Colonic mucosa (tissue), 4 donors: Measurements from ENCODE around the gene CLEC6A. TPM values are rescaled to one million over a fixed set of nuclear protein-coding genes. Genes with fewer than 3 reads are reported as not detected.
"Not testable (repeated sequence)": the region's sequence is repeated elsewhere in the genome, so short reads cannot be mapped to it uniquely, and the experiment has no call there.

ENCODE experiments used
- DNase-seq: peaks from one replicate; pipeline ENCODE4 v3.0.0-alpha.2; 2020
- H3K27ac ChIP-seq: fragments of 200-600 bp; one replicate; pipeline ENCODE4 v1.8.0; 2021
- H3K27me3 ChIP-seq: fragments of 200-600 bp; one replicate; pipeline ENCODE4 v1.8.0; 2021
- H3K36me3 ChIP-seq: fragments of 200-600 bp; one replicate; pipeline ENCODE4 v1.8.0; 2021
- H3K4me1 ChIP-seq: fragments of 200-600 bp; one replicate; pipeline ENCODE4 v1.8.0; 2021; ENCODE audit warnings: mild to moderate bottlenecking
- H3K4me3 ChIP-seq: fragments of 200-600 bp; one replicate; pipeline ENCODE4 v1.8.0; 2021
- H3K9ac ChIP-seq, 2 donors: one replicate each; pipeline ENCODE4 v1.7.0; 2013; ENCODE audit warnings: control low read depth in 2 of 2, low read depth in 2 of 2, low read length in 2 of 2
- H3K9me3 ChIP-seq: fragments of 200-600 bp; one replicate; pipeline ENCODE4 v1.8.0; 2021
- intact Hi-C: fragments of 100-400 bp; cut with DNase I; formaldehyde crosslinking; loops from one replicate; pipeline ENCODE4 v1.14.1; 2022
- total RNA-seq, 2 donors: library from RNA; stranded (reverse); fragmentation: NEBNext Ultra II Directional in 1 of 2; extraction: Animal tissue kit (Norgen Biotek cat#: 25700) in 1 of 2; gene quantifications; one replicate each; pipeline ENCODE4 v1.2.1, GENCODE V29; 2021
- TF ChIP-seq, protein P1 (sequence below): fragments of 200-600 bp; IDR thresholded peaks from one replicate; pipeline ENCODE4 v1.8.0; 2022; ENCODE audit warnings: antibody characterized with exemption, mild to moderate bottlenecking
- donor health status: healthy.
- donor health status: DM: no; HTN: no; CAD: no.
- donor health status: DM: no; HTN: no; CAD: no.

The CLEC6A gene
- total RNA-seq, 2 donors from 2014 or later, result not detected

DNA sequence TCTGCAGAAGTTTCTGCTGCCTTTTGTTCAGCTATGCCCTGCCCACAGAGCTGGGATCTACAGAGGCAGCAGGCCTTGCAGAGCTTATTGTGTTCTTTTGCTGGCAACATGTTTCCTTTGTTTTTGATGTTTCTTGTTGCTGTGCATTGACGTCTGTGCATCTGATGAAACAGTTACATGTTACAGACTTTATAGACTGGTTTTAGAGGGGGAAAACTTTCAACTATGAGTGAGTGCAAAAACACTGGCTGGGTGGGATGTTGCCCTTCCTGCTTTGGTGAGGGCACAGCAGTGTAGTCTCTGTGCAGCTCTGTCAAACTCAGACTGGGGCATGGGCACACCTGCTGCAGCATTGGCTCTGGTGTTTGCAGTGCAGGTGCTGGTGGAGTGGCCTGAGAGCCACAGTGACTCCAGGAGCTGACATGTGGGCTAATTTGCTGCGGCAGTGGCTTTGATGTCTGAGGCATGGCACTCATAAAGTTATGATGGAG, 26.9 kb downstream of the CLEC6A start:
- no peak overlapping the region for H3K4me3 ChIP-seq
- DNase-seq, result no peak
- intact Hi-C loops, result no loop called here
- TF ChIP-seq, protein P1, sequence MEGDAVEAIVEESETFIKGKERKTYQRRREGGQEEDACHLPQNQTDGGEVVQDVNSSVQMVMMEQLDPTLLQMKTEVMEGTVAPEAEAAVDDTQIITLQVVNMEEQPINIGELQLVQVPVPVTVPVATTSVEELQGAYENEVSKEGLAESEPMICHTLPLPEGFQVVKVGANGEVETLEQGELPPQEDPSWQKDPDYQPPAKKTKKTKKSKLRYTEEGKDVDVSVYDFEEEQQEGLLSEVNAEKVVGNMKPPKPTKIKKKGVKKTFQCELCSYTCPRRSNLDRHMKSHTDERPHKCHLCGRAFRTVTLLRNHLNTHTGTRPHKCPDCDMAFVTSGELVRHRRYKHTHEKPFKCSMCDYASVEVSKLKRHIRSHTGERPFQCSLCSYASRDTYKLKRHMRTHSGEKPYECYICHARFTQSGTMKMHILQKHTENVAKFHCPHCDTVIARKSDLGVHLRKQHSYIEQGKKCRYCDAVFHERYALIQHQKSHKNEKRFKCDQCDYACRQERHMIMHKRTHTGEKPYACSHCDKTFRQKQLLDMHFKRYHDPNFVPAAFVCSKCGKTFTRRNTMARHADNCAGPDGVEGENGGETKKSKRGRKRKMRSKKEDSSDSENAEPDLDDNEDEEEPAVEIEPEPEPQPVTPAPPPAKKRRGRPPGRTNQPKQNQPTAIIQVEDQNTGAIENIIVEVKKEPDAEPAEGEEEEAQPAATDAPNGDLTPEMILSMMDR, result no peak
- no peak overlapping the region for H3K27ac ChIP-seq
- H3K4me1 ChIP-seq, result no peaks in the 10 kb centered on the region
- no peak overlapping the region for H3K9ac ChIP-seq
- H3K9me3 ChIP-seq, result no peaks in the 10 kb centered on the region
- H3K27me3 ChIP-seq, result no peaks in the 10 kb centered on the region
- H3K36me3 ChIP-seq, result no peaks in the 10 kb centered on the region

DNA sequence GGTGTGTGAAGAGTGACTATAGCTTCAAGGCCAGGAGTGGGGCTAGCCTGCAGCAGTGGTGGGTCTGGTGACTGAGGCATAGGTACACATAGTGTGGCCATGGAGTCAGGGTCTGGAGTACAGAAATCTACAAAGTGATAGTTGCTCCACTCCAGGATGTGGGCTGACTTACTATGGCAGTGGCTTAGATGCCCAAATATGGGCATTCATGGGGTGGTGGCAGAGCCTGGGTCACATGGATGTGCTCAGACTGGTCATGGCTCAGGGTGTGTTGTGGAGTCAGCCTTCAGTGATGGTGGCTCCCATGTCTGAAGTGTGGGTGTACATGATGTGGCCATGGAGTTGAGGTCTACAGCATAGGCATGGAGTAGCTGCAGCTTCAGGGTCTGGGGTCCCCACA, 27.3 kb downstream of the CLEC6A start:
- H3K4me3 ChIP-seq, result no peak overlapping the region
- TF ChIP-seq, protein P1, result no peak
- intact Hi-C loops, result no loop called here
- H3K9ac ChIP-seq, result no peak overlapping the region
- no peaks in the 10 kb centered on the region for H3K4me1 ChIP-seq
- no peak overlapping the region for H3K27ac ChIP-seq
- H3K9me3 ChIP-seq, result no peaks in the 10 kb centered on the region
- no peaks in the 10 kb centered on the region for H3K36me3 ChIP-seq
- DNase-seq, result no peak
- no peaks in the 10 kb centered on the region for H3K27me3 ChIP-seq

- no peak overlapping the region for H3K9ac ChIP-seq
- no peaks in the 10 kb centered on the region for H3K36me3 ChIP-seq
- H3K9me3 ChIP-seq, result no peaks in the 10 kb centered on the region
- no peak overlapping the region for H3K27ac ChIP-seq
- TF ChIP-seq, protein P1, result no peak
- H3K27me3 ChIP-seq, result no peaks in the 10 kb centered on the region
- intact Hi-C loops, result no loop called here
- no peaks in the 10 kb centered on the region for H3K4me1 ChIP-seq
- no peak overlapping the region for H3K4me3 ChIP-seq
- DNase-seq, result no peak
These were observed 36.1 kb downstream of the CLEC6A start for GRCh38 chr12:8491646-8492530.

DNA sequence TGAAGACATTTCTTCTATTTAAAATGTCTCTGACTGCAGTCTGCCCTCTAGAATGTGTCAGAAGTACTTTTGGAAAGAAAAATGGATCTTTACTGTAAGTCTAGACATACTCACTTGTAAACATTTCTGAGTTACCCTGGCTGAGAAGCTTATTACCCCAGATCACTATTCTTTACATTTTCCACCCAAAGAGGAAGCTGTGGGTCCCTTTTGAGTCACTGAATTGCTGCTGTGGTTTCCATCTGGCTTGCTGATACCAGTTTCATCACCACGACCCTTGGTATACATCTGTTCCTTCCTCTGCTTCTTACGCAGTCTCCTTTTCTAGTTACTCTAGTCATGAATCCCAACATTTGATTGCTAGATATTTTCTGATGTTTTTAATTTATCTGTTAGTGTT, 37.3 kb downstream of the CLEC6A start:
- Histone ChIP-seq H3K9ac (no peak overlapping the region), H3K4me3 (no peak overlapping the region), H3K27ac (no peak overlapping the region), H3K27me3 (no peaks in the 10 kb centered on the region), H3K4me1 (no peaks in the 10 kb centered on the region), H3K9me3 (no peaks in the 10 kb centered on the region), H3K36me3 (no peaks in the 10 kb centered on the region)
- TF ChIP-seq, protein P1, result no peak
- intact Hi-C loops, result no loop called here
- no peak for DNase-seq

- H3K27me3 ChIP-seq, intact Hi-C loops, H3K27ac ChIP-seq, H3K36me3 ChIP-seq, H3K9ac ChIP-seq, H3K4me1 ChIP-seq, DNase-seq, H3K4me3 ChIP-seq, H3K9me3 ChIP-seq: not testable (repeated sequence)
These were observed 39.9 kb downstream of the CLEC6A start for GRCh38 chr12:8495671-8496070.

GRCh38 chr12:8496074-8496473, 40.3 kb downstream of the CLEC6A start:
- DNase-seq, H3K9ac ChIP-seq, H3K4me3 ChIP-seq, H3K36me3 ChIP-seq, H3K9me3 ChIP-seq, intact Hi-C loops, H3K27me3 ChIP-seq, H3K27ac ChIP-seq, H3K4me1 ChIP-seq: not testable (repeated sequence)
